Gastrocnemius medialis (tissue), 4 donors: Measurements from ENCODE around the gene LPAR3.

Experiments used
- CTCF ChIP-seq, 5 experiments: fragments of 450-650 bp in 3 of 5; fragments of 200-600 bp in 2 of 5; sonication (generic) in 2 of 5; IDR thresholded peaks in 4 of 5; conservative IDR thresholded peaks in 1 of 5; 1 replicate in 4 of 5; 2 replicates in 1 of 5; pipeline ENCODE4 v1.5.1; 2016 to 2019; ENCODE audit warnings: antibody characterized with exemption in 5 of 5, mild to moderate bottlenecking in 3 of 5, moderate library complexity in 3 of 5
- POLR2A ChIP-seq, 2 donors: fragments of 450-650 bp; IDR thresholded peaks; one replicate each; pipeline ENCODE4 v1.6.1; 2017; ENCODE audit warnings: antibody characterized with exemption in 2 of 2, mild to moderate bottlenecking in 2 of 2, moderate library complexity in 2 of 2

- TF ChIP-seq CTCF (IDR thresholded peaks at IDR 0.05 in 4 of 5, conservative IDR thresholded peaks at IDR 0.05 in 1 of 5) (no peak), POLR2A (IDR thresholded peaks at IDR 0.05) (no peak)
These were observed 65.5 kb downstream of the LPAR3 start for GRCh38 chr1:84827555-84827954.
